ACHN (cell line): Measurements from ENCODE around the gene XPNPEP1.
A peak's percentile ranks its signal among the peaks of the same experiment; 100 is the strongest.

ENCODE experiments used
- DNase-seq: peaks from one replicate; pipeline ENCODE4 v3.0.0-alpha.2; 2015
- in situ Hi-C: cut with HindIII; loops from 2 replicates; pipeline ENCODE4 v1.10.0; 2017; ENCODE audit warnings: low sequenced_read_pairs, low pct_ligation_motif_present, low pct_unique_long_range_greater_than_20kb

The XPNPEP1 gene

GRCh38 chr10:109922976-109923921 lies at the start of gene XPNPEP1:
TSS of gene XPNPEP1 (minus strand) at chr10:109923511. CDS start at chr10:109923433, 78 bp downstream.
- DNase-seq: peak; percentile 87
- in situ Hi-C loops: no loop called here

- peak; percentile 31 for DNase-seq
- in situ Hi-C loops: no loop called here
These were observed 49.2 kb upstream of the XPNPEP1 start for GRCh38 chr10:109972372-109973001.

GRCh38 chr10:109971634-109972033 lies 48.3 kb upstream of the XPNPEP1 start:
- no peak for DNase-seq

GRCh38 chr10:109969760-109970346 lies 46.5 kb upstream of the XPNPEP1 start:
- DNase-seq: no peak
- in situ Hi-C loops: no loop called here

More at GRCh38 chr10:109971634-109972033, 48.3 kb upstream of the XPNPEP1 start:
- in situ Hi-C loops: no loop called here

GRCh38 chr10:109968953-109969759 lies 45.8 kb upstream of the XPNPEP1 start:
- in situ Hi-C loops: no loop called here
- DNase-seq: no peak

GRCh38 chr10:109967739-109968088 lies 44.4 kb upstream of the XPNPEP1 start:
- no peak for DNase-seq
- in situ Hi-C loops: no loop called here

- in situ Hi-C loops: no loop called here
- no peak for DNase-seq
These were observed 43.8 kb upstream of the XPNPEP1 start for GRCh38 chr10:109966961-109967738.

GRCh38 chr10:109964318-109964717 lies 41.0 kb upstream of the XPNPEP1 start:
- in situ Hi-C loops: no loop called here
- no peak for DNase-seq

GRCh38 chr10:109963439-109963838 lies 40.1 kb upstream of the XPNPEP1 start:
- DNase-seq: no peak
- in situ Hi-C loops: no loop called here

- in situ Hi-C loops: no loop called here
- DNase-seq: no peak
These were observed 38.9 kb upstream of the XPNPEP1 start for GRCh38 chr10:109962247-109962646.

- in situ Hi-C loops: no loop called here
These were observed 38.1 kb upstream of the XPNPEP1 start for GRCh38 chr10:109961174-109962001.

GRCh38 chr10:109960682-109961081 lies 37.4 kb upstream of the XPNPEP1 start:
- no peak for DNase-seq
- in situ Hi-C loops: no loop called here

More at GRCh38 chr10:109961174-109962001, 38.1 kb upstream of the XPNPEP1 start:
- no peak for DNase-seq

GRCh38 chr10:109959259-109960145 lies 36.2 kb upstream of the XPNPEP1 start:
- in situ Hi-C loops: no loop called here
- no peak for DNase-seq

- in situ Hi-C loops: no loop called here
- DNase-seq: no peak
These were observed 34.7 kb upstream of the XPNPEP1 start for GRCh38 chr10:109958059-109958458.

GRCh38 chr10:109957092-109957797 lies 33.9 kb upstream of the XPNPEP1 start:
- in situ Hi-C loops: no loop called here
- no peak for DNase-seq
